Mesenchymal stem cell (in vitro differentiated cells and primary cell): ENCODE data around the gene PRICKLE1.

Source experiments
- DNase-seq: peaks from one replicate; pipeline ENCODE4 v3.0.0-alpha.2; 2013
- H2AFZ ChIP-seq: one replicate; pipeline ENCODE4 v1.6.1; 2013; ENCODE audit warnings: low read depth, mild to moderate bottlenecking, control low read depth, inconsistent platforms, low read length, moderate library complexity
- H2AK5ac ChIP-seq: 2 replicates; pipeline ENCODE4 v1.6.1; 2013; ENCODE audit warnings: low read length, moderate library complexity, mild to moderate bottlenecking, inconsistent platforms; ENCODE audit not compliant: severe bottlenecking
- H2BK120ac ChIP-seq: one replicate; pipeline ENCODE4 v1.6.1; 2013; ENCODE audit warnings: low read depth, mild to moderate bottlenecking, inconsistent platforms, low read length, moderate library complexity
- H2BK12ac ChIP-seq, 2 experiments: one replicate each; pipeline ENCODE4 v1.6.1; 2013; ENCODE audit warnings: inconsistent platforms in 2 of 2, low read length in 2 of 2, mild to moderate bottlenecking in 2 of 2, moderate library complexity in 2 of 2, control low read depth in 1 of 2
- H2BK15ac ChIP-seq: one replicate; pipeline ENCODE4 v1.6.1; 2013; ENCODE audit warnings: mild to moderate bottlenecking, low read depth, inconsistent platforms; ENCODE audit not compliant: poor library complexity, severe bottlenecking
- H2BK5ac ChIP-seq: 2 replicates; pipeline ENCODE4 v1.6.1; 2013; ENCODE audit warnings: low read depth, mild to moderate bottlenecking, low read length, control low read depth, inconsistent platforms; ENCODE audit not compliant: poor library complexity, severe bottlenecking
- H3K14ac ChIP-seq, 2 experiments: one replicate each; pipeline ENCODE4 v1.6.1; 2013; ENCODE audit warnings: inconsistent platforms in 2 of 2, low read length in 2 of 2, control low read depth in 1 of 2, mild to moderate bottlenecking in 1 of 2, moderate library complexity in 1 of 2
- H3K18ac ChIP-seq, 2 experiments: one replicate each; pipeline ENCODE4 v1.6.1; 2013; ENCODE audit warnings: inconsistent platforms in 2 of 2, low read length in 2 of 2, control low read depth in 1 of 2, low read depth in 1 of 2, mild to moderate bottlenecking in 1 of 2
- H3K23ac ChIP-seq, 2 experiments: one replicate each; pipeline ENCODE4 v1.6.1; 2013; ENCODE audit warnings: inconsistent platforms in 2 of 2, low read length in 2 of 2, mild to moderate bottlenecking in 2 of 2, moderate library complexity in 2 of 2, control low read depth in 1 of 2
- H3K27ac ChIP-seq: 2 replicates; pipeline ENCODE4 v1.5.1; 2013; ENCODE audit warnings: mild to moderate bottlenecking, moderate library complexity, low read length, control low read depth, inconsistent platforms; ENCODE audit not compliant: poor library complexity, severe bottlenecking
- H3K27me3 ChIP-seq, 2 experiments: 2 replicates each; pipeline versions ENCODE4 v1.6.1 to v1.7.0; 2013; ENCODE audit warnings: low read length in 2 of 2, mild to moderate bottlenecking in 2 of 2, moderate library complexity in 2 of 2, control low read depth in 1 of 2, inconsistent platforms in 1 of 2; ENCODE audit not compliant: control insufficient read depth in 1 of 2, insufficient read depth in 1 of 2
- H3K36me3 ChIP-seq, 2 experiments: 2 replicates each; pipeline versions ENCODE4 v1.6.1 to v1.7.0; 2013; ENCODE audit warnings: low read length in 2 of 2, control low read depth in 1 of 2, inconsistent platforms in 1 of 2, low read depth in 1 of 2, mild to moderate bottlenecking in 1 of 2; ENCODE audit not compliant: insufficient read depth in 2 of 2, control insufficient read depth in 1 of 2
- H3K4ac ChIP-seq, 2 experiments: one replicate each; pipeline ENCODE4 v1.6.1; 2013; ENCODE audit warnings: inconsistent platforms in 2 of 2, low read length in 2 of 2, mild to moderate bottlenecking in 2 of 2, moderate library complexity in 2 of 2, control low read depth in 1 of 2, low read depth in 1 of 2
- H3K4me1 ChIP-seq: 2 replicates; pipeline ENCODE4 v1.6.1; 2013; ENCODE audit warnings: low read depth, low read length, control low read depth; ENCODE audit not compliant: control insufficient read depth, insufficient read depth
- H3K4me2 ChIP-seq: 2 replicates; pipeline ENCODE4 v1.6.1; 2013; ENCODE audit warnings: low read length, mild to moderate bottlenecking, inconsistent platforms; ENCODE audit not compliant: poor library complexity, severe bottlenecking
- H3K4me3 ChIP-seq, 2 experiments: 2 replicates each; pipeline versions ENCODE4 v1.5.1 to v1.7.0; 2013; ENCODE audit warnings: low read length in 2 of 2, mild to moderate bottlenecking in 2 of 2, control low read depth in 1 of 2, low read depth in 1 of 2; ENCODE audit not compliant: insufficient read depth in 1 of 2
- H3K79me1 ChIP-seq: replicated peaks from 2 replicates; pipeline ENCODE4 v1.6.1; 2013; ENCODE audit warnings: mild to moderate bottlenecking, control low read depth, low read length, inconsistent platforms; ENCODE audit not compliant: poor library complexity, severe bottlenecking
- H3K9ac ChIP-seq: 2 replicates; pipeline ENCODE4 v1.7.0; 2013; ENCODE audit warnings: mild to moderate bottlenecking, low read length, moderate library complexity
- H3K9me3 ChIP-seq: 2 replicates; pipeline ENCODE4 v1.7.0; 2013; ENCODE audit warnings: mild to moderate bottlenecking, low read length; ENCODE audit not compliant: control insufficient read depth
- H4K8ac ChIP-seq: one replicate; pipeline ENCODE4 v1.6.1; 2013; ENCODE audit warnings: inconsistent platforms, mild to moderate bottlenecking, low read length, moderate library complexity
- H4K91ac ChIP-seq: one replicate; pipeline ENCODE4 v1.6.1; 2013; ENCODE audit warnings: mild to moderate bottlenecking, low read length, inconsistent platforms
- WGBS: methylation state at CpG from one replicate; pipeline ENCODE4 v1.1.7; 2013; ENCODE audit warnings: mixed read lengths; 5-methylcytosine and 5-hydroxymethylcytosine counted together

PRICKLE1 gene

DNA sequence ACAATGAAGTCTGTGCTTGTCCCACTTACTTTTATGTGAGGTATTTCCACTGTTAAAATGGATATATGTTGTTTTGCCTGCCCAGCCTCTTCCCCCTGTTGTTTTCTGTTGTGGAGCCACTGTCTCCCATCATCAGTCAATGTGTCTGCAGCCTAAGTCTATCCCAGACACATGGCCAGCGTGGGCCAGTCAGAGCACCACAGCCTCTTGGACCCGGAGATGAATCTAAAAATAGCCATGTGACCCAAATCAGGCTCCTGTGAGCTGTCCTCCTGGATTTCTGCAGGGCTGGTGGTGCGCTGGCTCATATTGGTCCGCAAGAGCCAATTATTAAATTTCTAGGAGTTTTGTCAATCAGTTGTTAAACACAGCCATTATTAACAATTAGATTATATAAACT lies 44.0 kb upstream of the PRICKLE1 start:
- H3K4ac ChIP-seq, result no peak overlapping the region
- DNase-seq, result no peak
- 33% methylated on average over 2 of the region's 4 CpGs for WGBS

DNA sequence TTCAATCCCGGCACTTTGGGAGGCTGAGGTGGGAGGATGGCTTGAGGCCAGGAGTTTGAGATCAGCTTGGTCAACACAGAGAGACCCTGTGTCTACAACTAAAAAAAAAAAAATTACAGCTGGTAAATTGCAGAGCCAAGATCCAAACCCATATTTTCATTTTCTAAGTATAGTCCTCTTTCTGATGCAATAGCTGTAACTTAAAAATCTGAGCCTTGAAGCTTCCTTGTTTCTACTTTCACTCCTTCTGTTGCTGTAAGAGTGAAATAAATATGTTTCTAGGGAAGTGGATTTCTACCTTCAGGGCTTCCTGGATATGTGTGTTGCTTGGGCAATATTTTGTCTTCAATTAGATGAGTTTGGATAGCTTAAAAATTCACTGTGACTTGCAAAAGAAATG lies 42.0 kb upstream of the PRICKLE1 start:
- no peak overlapping the region for H3K18ac ChIP-seq
- no peaks in the 10 kb centered on the region for H3K36me3 ChIP-seq
- no peak overlapping the region for H3K4ac ChIP-seq
- H3K27ac ChIP-seq, result no peak overlapping the region
- no peaks in the 10 kb centered on the region for H3K4me1 ChIP-seq
- H3K9ac ChIP-seq, result peak overlapping the region; percentile 48
- H3K23ac ChIP-seq, result no peak overlapping the region
- DNase-seq, result peak; percentile 8
- H2AK5ac ChIP-seq, result no peak overlapping the region
- no peak overlapping the region for H3K4me3 ChIP-seq
- H2BK15ac ChIP-seq, result no peak overlapping the region
- H2BK12ac ChIP-seq, result no peak overlapping the region
- no peak overlapping the region for H3K14ac ChIP-seq
- no peak overlapping the region for H2AFZ ChIP-seq
- no peak overlapping the region for H2BK120ac ChIP-seq
- no peaks in the 10 kb centered on the region for H3K79me1 ChIP-seq
- no peak overlapping the region for H4K91ac ChIP-seq
- no peak overlapping the region for H4K8ac ChIP-seq
- no peaks in the 10 kb centered on the region for H3K27me3 ChIP-seq
- no peak overlapping the region for H2BK5ac ChIP-seq
- WGBS, result 100% methylated on average over 1 of the region's 1 CpG
- H3K9me3 ChIP-seq, result no peaks in the 10 kb centered on the region
- no peak overlapping the region for H3K4me2 ChIP-seq

More for the DNA sequence above, 44.0 kb upstream of the PRICKLE1 start:
- Histone ChIP-seq H2AFZ (no peak overlapping the region), H3K36me3 (no peaks in the 10 kb centered on the region), H3K9me3 (no peaks in the 10 kb centered on the region), H4K8ac (no peak overlapping the region), H3K27ac (no peak overlapping the region), H3K9ac (no peak overlapping the region), H3K4me3 (no peak overlapping the region), H3K18ac (no peak overlapping the region), H3K4me1 (no peaks in the 10 kb centered on the region), H2BK15ac (no peak overlapping the region), H2BK5ac (no peak overlapping the region), H3K14ac (no peak overlapping the region), H3K23ac (no peak overlapping the region), H2BK120ac (no peak overlapping the region), H2AK5ac (no peak overlapping the region), H3K4me2 (no peak overlapping the region), H3K27me3 (no peaks in the 10 kb centered on the region), H2BK12ac (no peak overlapping the region), H3K79me1 (no peaks in the 10 kb centered on the region), H4K91ac (no peak overlapping the region)

DNA sequence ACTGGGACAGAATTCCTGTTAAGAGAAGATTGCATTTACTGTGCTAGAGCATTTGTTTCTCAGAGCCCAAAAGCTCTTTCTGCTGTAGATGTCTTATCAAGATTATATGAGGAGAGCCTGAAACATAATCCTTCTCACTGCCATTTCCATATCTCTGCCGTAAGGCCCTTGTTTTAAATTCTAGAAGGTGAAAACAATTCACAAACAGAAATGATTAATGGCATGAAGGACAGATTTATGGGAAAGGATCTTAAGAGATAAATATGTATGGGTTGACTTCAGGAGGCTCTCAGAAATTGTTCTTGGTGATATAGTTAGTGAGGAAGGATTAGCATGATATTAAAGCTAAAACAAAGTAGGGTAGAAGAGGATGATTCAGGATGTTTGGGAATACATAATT lies 40.8 kb upstream of the PRICKLE1 start:
- H3K9me3 ChIP-seq, result no peaks in the 10 kb centered on the region
- H3K79me1 ChIP-seq, result no peaks in the 10 kb centered on the region
- no peak overlapping the region for H3K4ac ChIP-seq
- H3K23ac ChIP-seq, result no peak overlapping the region
- H3K14ac ChIP-seq, result no peak overlapping the region
- H3K27ac ChIP-seq, result no peak overlapping the region
- no peak overlapping the region for H4K91ac ChIP-seq
- no peaks in the 10 kb centered on the region for H3K27me3 ChIP-seq
- H3K36me3 ChIP-seq, result no peaks in the 10 kb centered on the region
- H4K8ac ChIP-seq, result no peak overlapping the region
- H2AK5ac ChIP-seq, result no peak overlapping the region
- no peaks in the 10 kb centered on the region for H3K4me1 ChIP-seq
- no peak overlapping the region for H2BK120ac ChIP-seq
- H2BK5ac ChIP-seq, result no peak overlapping the region
- H3K9ac ChIP-seq, result no peak overlapping the region
- H2BK15ac ChIP-seq, result no peak overlapping the region
- no peak overlapping the region for H2BK12ac ChIP-seq
- H3K18ac ChIP-seq, result no peak overlapping the region
- no peak overlapping the region for H3K4me2 ChIP-seq
- WGBS, result 71% methylated on average over 1 of the region's 1 CpG
- H3K4me3 ChIP-seq, result no peak overlapping the region
- no peak overlapping the region for H2AFZ ChIP-seq
- no peak for DNase-seq

DNA sequence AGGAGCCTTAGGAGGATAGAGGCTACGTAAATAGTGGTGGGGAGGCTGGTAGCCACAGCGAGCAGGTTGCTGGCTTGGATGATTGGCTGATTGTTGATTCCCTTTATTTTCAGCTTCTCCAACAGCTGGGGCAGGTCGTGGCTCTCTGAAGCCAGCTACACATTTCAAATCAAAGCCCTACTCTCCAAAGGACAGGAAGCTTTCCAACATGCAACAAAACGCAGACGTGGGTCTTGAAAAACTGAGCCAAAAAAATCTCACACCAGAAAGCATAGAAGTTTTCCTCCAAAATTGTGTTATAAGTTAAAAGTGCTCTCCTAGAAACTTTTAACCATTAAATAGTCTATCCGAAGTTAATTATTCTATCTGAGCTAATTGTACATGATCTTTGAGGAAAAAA lies 37.6 kb upstream of the PRICKLE1 start:
- H3K4ac ChIP-seq, result no peak overlapping the region
- no peak overlapping the region for H3K9ac ChIP-seq
- no peak overlapping the region for H4K91ac ChIP-seq
- H2AFZ ChIP-seq, result no peak overlapping the region
- H3K4me3 ChIP-seq, result no peak overlapping the region
- no peaks in the 10 kb centered on the region for H3K36me3 ChIP-seq
- 40% methylated on average over 2 of the region's 6 CpGs for WGBS
- no peak overlapping the region for H2BK15ac ChIP-seq
- H4K8ac ChIP-seq, result no peak overlapping the region
- H2AK5ac ChIP-seq, result no peak overlapping the region
- DNase-seq, result no peak
- no peaks in the 10 kb centered on the region for H3K79me1 ChIP-seq
- H3K14ac ChIP-seq, result no peak overlapping the region
- no peaks in the 10 kb centered on the region for H3K9me3 ChIP-seq
- no peaks in the 10 kb centered on the region for H3K27me3 ChIP-seq
- H3K27ac ChIP-seq, result no peak overlapping the region
- H3K4me2 ChIP-seq, result no peak overlapping the region
- H2BK12ac ChIP-seq, result no peak overlapping the region
- no peaks in the 10 kb centered on the region for H3K4me1 ChIP-seq
- H2BK5ac ChIP-seq, result no peak overlapping the region
- H2BK120ac ChIP-seq, result no peak overlapping the region
- no peak overlapping the region for H3K18ac ChIP-seq
- H3K23ac ChIP-seq, result no peak overlapping the region
